Endothelial cell (in vitro differentiated cells): ENCODE results near the gene ACSF3. TPM values are rescaled to one million over a fixed set of nuclear protein-coding genes. Genes with fewer than 3 reads are reported as not detected.

Experiments
- DNase-seq: peaks from one replicate; pipeline ENCODE4 v3.0.0; 2021; ENCODE audit warnings: low spot score
- H3K27ac Mint-ChIP-seq: one replicate; pipeline ENCODE4 v1.8.0; 2021; ENCODE audit warnings: mixed read lengths, inconsistent platforms; ENCODE audit not compliant: unreplicated experiment
- H3K27me3 Mint-ChIP-seq: one replicate; pipeline ENCODE4 v1.8.0; 2021; ENCODE audit warnings: mild to moderate bottlenecking, moderate library complexity, mixed read lengths, inconsistent platforms; ENCODE audit not compliant: unreplicated experiment
- H3K36me3 Mint-ChIP-seq: one replicate; pipeline ENCODE4 v1.8.0; 2021; ENCODE audit warnings: mild to moderate bottlenecking, low read depth, mixed read lengths, inconsistent platforms; ENCODE audit not compliant: unreplicated experiment
- H3K4me1 Mint-ChIP-seq: one replicate; pipeline ENCODE4 v1.8.0; 2021; ENCODE audit warnings: mild to moderate bottlenecking, mixed read lengths, inconsistent platforms; ENCODE audit not compliant: unreplicated experiment
- H3K4me3 Mint-ChIP-seq: one replicate; pipeline ENCODE4 v1.8.0; 2021; ENCODE audit warnings: mild to moderate bottlenecking, mixed read lengths, inconsistent platforms; ENCODE audit not compliant: unreplicated experiment
- H3K9me3 Mint-ChIP-seq: one replicate; pipeline ENCODE4 v1.8.0; 2021; ENCODE audit warnings: mixed read lengths, inconsistent platforms; ENCODE audit not compliant: unreplicated experiment
- CTCF ChIP-seq: fragments of 200-600 bp; sonication (generic); IDR thresholded peaks from one replicate; pipeline ENCODE4 v1.5.0; 2021; ENCODE audit warnings: antibody characterized with exemption; ENCODE audit not compliant: unreplicated experiment
- total RNA-seq: library from RNA; stranded (reverse); fragmentation: NEBNext Ultra II Directional; extraction: Animal tissue kit (Norgen Biotek cat#: 25700); gene quantifications from one replicate; pipeline ENCODE4 v1.2.1, GENCODE V29; 2021; ENCODE audit not compliant: unreplicated experiment

ACSF3 gene
- total RNA-seq, 1 donor from 2014 or later, result 28.2 TPM

- no peak for TF ChIP-seq CTCF
- peaks cover 10% of the 10 kb centered on the region for H3K27me3 Mint-ChIP-seq
- H3K9me3 Mint-ChIP-seq, result no peaks in the 10 kb centered on the region
- H3K36me3 Mint-ChIP-seq, result peaks cover 24% of the 10 kb centered on the region
- peak overlapping the region; percentile 48 for H3K27ac Mint-ChIP-seq
- H3K4me1 Mint-ChIP-seq, result peaks cover 3% of the 10 kb centered on the region
- no peak overlapping the region for H3K4me3 Mint-ChIP-seq
- DNase-seq, result no peak
Observed at GRCh38 chr16:89117975-89118289, 24.3 kb downstream of the ACSF3 start.

GRCh38 chr16:89118361-89119165 lies 24.9 kb downstream of the ACSF3 start:
- DNase-seq, result no peak
- no peaks in the 10 kb centered on the region for H3K9me3 Mint-ChIP-seq
- peaks cover 24% of the 10 kb centered on the region for H3K36me3 Mint-ChIP-seq
- H3K27ac Mint-ChIP-seq, result no peak overlapping the region
- peaks cover 3% of the 10 kb centered on the region for H3K4me1 Mint-ChIP-seq
- peaks cover 10% of the 10 kb centered on the region for H3K27me3 Mint-ChIP-seq
- no peak for TF ChIP-seq CTCF
- no peak overlapping the region for H3K4me3 Mint-ChIP-seq

GRCh38 chr16:89119166-89119621 lies 25.5 kb downstream of the ACSF3 start:
- peaks cover 24% of the 10 kb centered on the region for H3K36me3 Mint-ChIP-seq
- no peaks in the 10 kb centered on the region for H3K9me3 Mint-ChIP-seq
- no peak for DNase-seq
- TF ChIP-seq CTCF, result no peak
- peaks cover 10% of the 10 kb centered on the region for H3K27me3 Mint-ChIP-seq
- H3K4me3 Mint-ChIP-seq, result no peak overlapping the region
- peaks cover 3% of the 10 kb centered on the region for H3K4me1 Mint-ChIP-seq
- H3K27ac Mint-ChIP-seq, result no peak overlapping the region

- H3K4me3 Mint-ChIP-seq, result no peak overlapping the region
- no peak for DNase-seq
- H3K4me1 Mint-ChIP-seq, result peaks cover 3% of the 10 kb centered on the region
- no peak for TF ChIP-seq CTCF
- peaks cover 27% of the 10 kb centered on the region for H3K36me3 Mint-ChIP-seq
- H3K27me3 Mint-ChIP-seq, result peaks cover 10% of the 10 kb centered on the region
- no peaks in the 10 kb centered on the region for H3K9me3 Mint-ChIP-seq
- H3K27ac Mint-ChIP-seq, result no peak overlapping the region
Observed at GRCh38 chr16:89119661-89120141, 26.0 kb downstream of the ACSF3 start.

GRCh38 chr16:89120281-89120680 lies 26.6 kb downstream of the ACSF3 start:
- Mint-ChIP-seq H3K9me3 (no peaks in the 10 kb centered on the region), H3K27ac (no peak overlapping the region), H3K27me3 (peaks cover 5% of the 10 kb centered on the region), H3K4me1 (no peaks in the 10 kb centered on the region), H3K36me3 (peaks cover 30% of the 10 kb centered on the region), H3K4me3 (no peak overlapping the region)
- no peak for DNase-seq
- no peak for TF ChIP-seq CTCF
